PC-9 (cell line): ENCODE data around the gene CEP112. TPM values are rescaled to one million over a fixed set of nuclear protein-coding genes. Genes with fewer than 3 reads are reported as not detected.

ENCODE experiments used
- BruUV-seq: library from RNA; stranded (reverse); fragments of 400-500 nt; replicated peaks from 2 replicates; lab custom pipeline; 2021; lab: Mats Ljungman, UMichigan
- CTCF ChIA-PET: fragments of 300-600 bp; sonication (Branson Sonifier 250); formaldehyde crosslinking; loops from one replicate; lab custom pipeline; 2022; ENCODE audit warnings: antibody characterized with exemption; lab: Charles Lee
- POLR2A ChIA-PET: fragments of 300-600 bp; sonication (Branson Sonifier 250); formaldehyde crosslinking; loops from one replicate; lab custom pipeline; 2022; ENCODE audit warnings: antibody characterized with exemption; ENCODE audit not compliant: unreplicated experiment; lab: Charles Lee
- DNase-seq, 2 experiments: peaks; one replicate each; pipeline versions ENCODE4 v3.0.0 to v3.0.0-alpha.2; 2015 to 2022; ENCODE audit warnings: mixed read lengths in 1 of 2
- H2AFZ ChIP-seq: fragments of 200-600 bp; sonication (generic); 2 replicates; pipeline ENCODE4 v1.8.1; 2017; ENCODE audit warnings: antibody characterized with exemption
- H3F3A ChIP-seq: fragments of 200-600 bp; sonication (generic); 2 replicates; pipeline ENCODE4 v1.8.1; 2017; ENCODE audit warnings: antibody characterized with exemption, mild to moderate bottlenecking, low read depth; ENCODE audit not compliant: insufficient read depth
- H3K27ac ChIP-seq: fragments of 200-600 bp; sonication (generic); 2 replicates; pipeline ENCODE4 v1.6.1; 2016; ENCODE audit warnings: mixed run types
- H3K27me3 ChIP-seq: fragments of 200-600 bp; sonication (generic); 2 replicates; pipeline ENCODE4 v1.6.1; 2016; ENCODE audit warnings: low read depth, mixed run types; ENCODE audit not compliant: insufficient read depth
- H3K36me3 ChIP-seq: fragments of 200-600 bp; sonication (generic); 2 replicates; pipeline ENCODE4 v1.6.1; 2016; ENCODE audit warnings: low read depth, mixed run types
- H3K4me1 ChIP-seq: fragments of 200-600 bp; sonication (generic); replicated peaks from 2 replicates; pipeline ENCODE4 v1.6.1; 2016; ENCODE audit warnings: mixed run types; ENCODE audit not compliant: insufficient read depth
- H3K4me2 ChIP-seq: fragments of 200-600 bp; sonication (generic); 2 replicates; pipeline ENCODE4 v1.6.1; 2017; ENCODE audit warnings: mixed run types
- H3K4me3 ChIP-seq: fragments of 200-600 bp; sonication (generic); 2 replicates; pipeline ENCODE4 v1.6.1; 2016; ENCODE audit warnings: mixed run types
- H3K79me2 ChIP-seq: fragments of 200-600 bp; sonication (generic); 2 replicates; pipeline ENCODE4 v1.6.1; 2017; ENCODE audit warnings: low read depth, mixed run types
- H3K9me2 ChIP-seq: fragments of 200-600 bp; sonication (generic); 2 replicates; pipeline ENCODE4 v1.8.1; 2017; ENCODE audit warnings: mild to moderate bottlenecking; ENCODE audit not compliant: insufficient read depth
- H3K9me3 ChIP-seq: fragments of 200-600 bp; sonication (generic); 2 replicates; pipeline ENCODE4 v1.8.1; 2016; ENCODE audit warnings: low read depth; ENCODE audit not compliant: insufficient read depth
- H4K20me1 ChIP-seq: fragments of 200-600 bp; sonication (generic); 2 replicates; pipeline ENCODE4 v1.8.1; 2017; ENCODE audit not compliant: insufficient read depth
- CTCF ChIP-seq: fragments of 200-600 bp; sonication (generic); conservative IDR thresholded peaks from 2 replicates; pipeline ENCODE4 v1.6.1; 2017; ENCODE audit warnings: mixed run types, antibody characterized with exemption, mild to moderate bottlenecking, moderate library complexity
- EZH2 ChIP-seq: fragments of 200-600 bp; sonication (generic); IDR thresholded peaks from 2 replicates; pipeline ENCODE4 v1.8.0; 2017; ENCODE audit warnings: antibody characterized with exemption, low read depth
- intact Hi-C: fragments of 100-400 bp; cut with micrococcal nuclease; formaldehyde crosslinking; loops from one replicate; pipeline ENCODE4 v1.10.0; 2022; ENCODE audit not compliant: unreplicated experiment
- total RNA-seq: library from RNA; stranded (reverse); gene quantifications from 2 replicates; pipeline ENCODE4 v1.2.3, GENCODE V29; 2021

CEP112 gene
- total RNA-seq, 1 experiment from 2014 or later: 4.3 TPM

- no peaks in the 10 kb centered on the region for H3K4me1 ChIP-seq
- no peak overlapping the region for H2AFZ ChIP-seq
- H3K9me2 ChIP-seq: no peaks in the 10 kb centered on the region
- no peak overlapping the region for H3K27ac ChIP-seq
- H3F3A ChIP-seq: no peaks in the 10 kb centered on the region
- BruUV-seq: no TSS peak
- H4K20me1 ChIP-seq: no peaks in the 10 kb centered on the region
- H3K36me3 ChIP-seq: no peaks in the 10 kb centered on the region
- DNase-seq: no peak
- H3K4me2 ChIP-seq: no peak overlapping the region
- no peak overlapping the region for H3K4me3 ChIP-seq
- H3K27me3 ChIP-seq: no peaks in the 10 kb centered on the region
- ChIA-PET POLR2A (no interaction called here), CTCF (no interaction called here)
- TF ChIP-seq EZH2: no peak
- no peak for TF ChIP-seq CTCF
- H3K79me2 ChIP-seq: no peaks in the 10 kb centered on the region
- no peaks in the 10 kb centered on the region for H3K9me3 ChIP-seq
- intact Hi-C loops: no loop called here
Measured at GRCh38 chr17:66227212-66228045, 35.5 kb upstream of the CEP112 start.

GRCh38 chr17:66222798-66223350, 30.9 kb upstream of the CEP112 start:
- DNase-seq: no peak
- ChIA-PET CTCF (no interaction called here), POLR2A (no interaction called here)
- Histone ChIP-seq H3K4me1 (no peaks in the 10 kb centered on the region), H3F3A (no peaks in the 10 kb centered on the region), H3K9me3 (no peaks in the 10 kb centered on the region), H3K4me3 (no peak overlapping the region), H3K27ac (no peak overlapping the region), H4K20me1 (no peaks in the 10 kb centered on the region), H3K9me2 (no peaks in the 10 kb centered on the region), H2AFZ (no peak overlapping the region), H3K36me3 (no peaks in the 10 kb centered on the region), H3K79me2 (no peaks in the 10 kb centered on the region), H3K4me2 (no peak overlapping the region), H3K27me3 (no peaks in the 10 kb centered on the region)
- BruUV-seq: no TSS peak
- TF ChIP-seq CTCF (no peak), EZH2 (no peak)
- intact Hi-C loops: no loop called here

- BruUV-seq: no TSS peak
- CTCF ChIA-PET: no interaction called here
Measured at GRCh38 chr17:66221755-66222530, 30.0 kb upstream of the CEP112 start.

More at GRCh38 chr17:66221755-66222530, 30.0 kb upstream of the CEP112 start:
- H3K27me3 ChIP-seq: no peaks in the 10 kb centered on the region
- no peaks in the 10 kb centered on the region for H3K4me1 ChIP-seq
- DNase-seq: no peak
- no peaks in the 10 kb centered on the region for H3K79me2 ChIP-seq
- no peaks in the 10 kb centered on the region for H3F3A ChIP-seq
- H3K9me2 ChIP-seq: no peaks in the 10 kb centered on the region
- no peak for TF ChIP-seq CTCF
- no peak for TF ChIP-seq EZH2
- no peak overlapping the region for H3K27ac ChIP-seq
- no peak overlapping the region for H3K4me3 ChIP-seq
- no peaks in the 10 kb centered on the region for H3K9me3 ChIP-seq
- no peaks in the 10 kb centered on the region for H3K36me3 ChIP-seq
- H4K20me1 ChIP-seq: no peaks in the 10 kb centered on the region
- no peak overlapping the region for H3K4me2 ChIP-seq
- H2AFZ ChIP-seq: no peak overlapping the region
- POLR2A ChIA-PET: interaction anchor here (0.6 kb wide), 1 partner anchor 18 kb away, joined by 4 read pairs; no protein-coding TSS in a partner anchor
- intact Hi-C loops: no loop called here
